Tibial nerve (tissue), 4 donors: Measurements from ENCODE around the gene NKIRAS2. TPM values are rescaled to one million over a fixed set of nuclear protein-coding genes. Genes with fewer than 3 reads are reported as not detected.

ENCODE experiments used
- DNase-seq, 2 donors: peaks; one replicate each; pipeline ENCODE4 v3.0.0-alpha.2; 2019; ENCODE audit warnings: low spot score in 2 of 2
- H3K27ac ChIP-seq, 4 donors: fragments of 200-600 bp; sonication (generic) in 3 of 4; one replicate each; pipeline ENCODE4 v1.5.1; 2017 to 2019; ENCODE audit warnings: mild to moderate bottlenecking in 1 of 4
- H3K27me3 ChIP-seq, 2 donors: fragments of 200-600 bp; sonication (generic) in 1 of 2; one replicate each; pipeline versions ENCODE4 v1.5.1 to v1.6.0; 2017 to 2019
- H3K36me3 ChIP-seq, 3 donors: fragments of 200-600 bp; sonication (generic); one replicate each; pipeline ENCODE4 v1.5.1; 2018 to 2019
- H3K4me1 ChIP-seq, 4 donors: fragments of 200-600 bp; sonication (generic) in 3 of 4; one replicate each; pipeline ENCODE4 v1.5.1; 2017 to 2019
- H3K4me3 ChIP-seq, 4 donors: fragments of 200-600 bp; sonication (generic) in 3 of 4; one replicate each; pipeline ENCODE4 v1.5.1; 2017 to 2019; ENCODE audit warnings: mild to moderate bottlenecking in 1 of 4, moderate library complexity in 1 of 4
- H3K9me3 ChIP-seq, 4 donors: fragments of 200-600 bp; sonication (generic) in 3 of 4; one replicate each; pipeline ENCODE4 v1.5.1; 2017 to 2019
- EP300 ChIP-seq, 2 donors: sonication (generic); formaldehyde crosslinking; IDR thresholded peaks; one replicate each; pipeline ENCODE4 v1.6.1; 2017; ENCODE audit warnings: antibody characterized with exemption in 2 of 2, mild to moderate bottlenecking in 1 of 2
- POLR2A ChIP-seq, 2 donors: fragments of 450-650 bp; IDR thresholded peaks; one replicate each; pipeline ENCODE4 v1.6.1; 2017; ENCODE audit warnings: antibody characterized with exemption in 2 of 2, mild to moderate bottlenecking in 2 of 2, moderate library complexity in 2 of 2
- WGBS, 2 donors: methylation state at CpG; one replicate each; pipeline ENCODE4 v1.1.5; 2018; 5-methylcytosine and 5-hydroxymethylcytosine counted together
- total RNA-seq, 4 donors: library from RNA; depleted of rRNA; stranded (reverse); fragments of >200 nt; gene quantifications; one replicate each; pipeline ENCODE4 v1.1.0, GENCODE V29; 2016
- TF ChIP-seq, protein P1 (sequence below), 5 experiments: fragments of 200-600 bp in 3 of 5; fragments of 450-650 bp in 2 of 5; sonication (generic) in 3 of 5; IDR thresholded peaks; one replicate each; pipeline ENCODE4 v1.5.1; 2016 to 2019; ENCODE audit warnings: antibody characterized with exemption in 5 of 5, mild to moderate bottlenecking in 3 of 5, moderate library complexity in 2 of 5

NKIRAS2 gene
- total RNA-seq, 4 donors from 2014 or later: 17.7 to 39.9 (median 23.8) TPM

DNA sequence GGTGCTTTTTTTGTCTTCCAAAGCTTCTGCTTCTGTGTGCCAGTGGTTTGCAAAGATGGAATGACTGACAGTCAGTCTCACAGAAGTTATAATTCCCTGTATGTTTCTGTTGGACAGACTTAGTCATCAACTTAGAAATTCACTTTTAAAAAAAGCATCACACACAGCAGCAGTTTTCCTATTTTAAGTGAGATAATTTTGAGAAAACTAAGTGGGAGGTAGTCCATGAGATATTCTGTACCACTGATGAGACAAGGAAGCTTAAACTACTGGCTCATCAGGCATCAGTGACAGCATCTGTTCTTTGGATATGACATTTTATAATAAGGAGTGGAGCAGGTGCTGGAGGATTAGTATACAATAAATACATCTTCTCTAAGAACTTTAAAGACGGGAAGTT lies 33.3 kb upstream of the NKIRAS2 start:
- 94 to 97% methylated on average over 1 of the region's 1 CpG for WGBS, 2 donors
- no peak for DNase-seq
- Histone ChIP-seq H3K27me3 (no peaks in the 10 kb centered on the region), H3K9me3 (no peaks in the 10 kb centered on the region), H3K4me1 (peaks cover 0 to under 1% (median 0%) of the 10 kb centered on the region in 4 donors), H3K36me3 (peaks cover 2 to 100% (median 33%) of the 10 kb centered on the region in 3 donors), H3K4me3 (no peak overlapping the region), H3K27ac (no peak overlapping the region)
- TF ChIP-seq, protein P1, sequence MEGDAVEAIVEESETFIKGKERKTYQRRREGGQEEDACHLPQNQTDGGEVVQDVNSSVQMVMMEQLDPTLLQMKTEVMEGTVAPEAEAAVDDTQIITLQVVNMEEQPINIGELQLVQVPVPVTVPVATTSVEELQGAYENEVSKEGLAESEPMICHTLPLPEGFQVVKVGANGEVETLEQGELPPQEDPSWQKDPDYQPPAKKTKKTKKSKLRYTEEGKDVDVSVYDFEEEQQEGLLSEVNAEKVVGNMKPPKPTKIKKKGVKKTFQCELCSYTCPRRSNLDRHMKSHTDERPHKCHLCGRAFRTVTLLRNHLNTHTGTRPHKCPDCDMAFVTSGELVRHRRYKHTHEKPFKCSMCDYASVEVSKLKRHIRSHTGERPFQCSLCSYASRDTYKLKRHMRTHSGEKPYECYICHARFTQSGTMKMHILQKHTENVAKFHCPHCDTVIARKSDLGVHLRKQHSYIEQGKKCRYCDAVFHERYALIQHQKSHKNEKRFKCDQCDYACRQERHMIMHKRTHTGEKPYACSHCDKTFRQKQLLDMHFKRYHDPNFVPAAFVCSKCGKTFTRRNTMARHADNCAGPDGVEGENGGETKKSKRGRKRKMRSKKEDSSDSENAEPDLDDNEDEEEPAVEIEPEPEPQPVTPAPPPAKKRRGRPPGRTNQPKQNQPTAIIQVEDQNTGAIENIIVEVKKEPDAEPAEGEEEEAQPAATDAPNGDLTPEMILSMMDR (IDR thresholded peaks at IDR 0.05): no peak
- TF ChIP-seq EP300 (IDR thresholded peaks at IDR 0.05) (no peak), POLR2A (IDR thresholded peaks at IDR 0.05) (no peak)

DNA sequence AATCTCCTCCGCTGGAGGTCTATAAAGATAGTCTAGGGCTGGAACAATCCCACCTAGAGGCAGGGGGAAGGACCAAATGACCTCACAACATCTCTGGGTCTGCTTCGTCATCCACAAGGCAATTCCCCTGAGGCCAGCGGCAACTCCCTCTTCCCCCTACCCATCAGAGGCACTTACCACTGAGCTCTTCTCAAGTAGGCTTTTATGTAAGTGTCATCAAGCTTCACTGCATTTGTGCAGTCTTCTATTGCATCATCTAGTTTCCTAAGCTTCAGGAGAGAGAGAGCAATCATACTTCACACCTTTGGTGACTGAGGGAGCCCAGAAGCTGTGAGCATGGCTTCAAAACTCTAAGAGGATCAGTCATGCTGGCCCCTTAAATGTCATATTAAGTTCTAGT lies 32.2 kb upstream of the NKIRAS2 start:
- Histone ChIP-seq H3K4me3 (no peak overlapping the region), H3K27me3 (no peaks in the 10 kb centered on the region), H3K36me3 (peaks cover 0 to 100% (median 25%) of the 10 kb centered on the region in 3 donors), H3K9me3 (no peaks in the 10 kb centered on the region), H3K4me1 (peaks cover 0 to 11% (median 2%) of the 10 kb centered on the region in 4 donors), H3K27ac (no peak overlapping the region)
- TF ChIP-seq EP300 (IDR thresholded peaks at IDR 0.05) (no peak), POLR2A (IDR thresholded peaks at IDR 0.05) (no peak)
- TF ChIP-seq, protein P1 (IDR thresholded peaks at IDR 0.05): no peak
- DNase-seq: no peak
- WGBS, 2 donors: 66 to 69% methylated on average over 3 of the region's 3 CpGs

DNA sequence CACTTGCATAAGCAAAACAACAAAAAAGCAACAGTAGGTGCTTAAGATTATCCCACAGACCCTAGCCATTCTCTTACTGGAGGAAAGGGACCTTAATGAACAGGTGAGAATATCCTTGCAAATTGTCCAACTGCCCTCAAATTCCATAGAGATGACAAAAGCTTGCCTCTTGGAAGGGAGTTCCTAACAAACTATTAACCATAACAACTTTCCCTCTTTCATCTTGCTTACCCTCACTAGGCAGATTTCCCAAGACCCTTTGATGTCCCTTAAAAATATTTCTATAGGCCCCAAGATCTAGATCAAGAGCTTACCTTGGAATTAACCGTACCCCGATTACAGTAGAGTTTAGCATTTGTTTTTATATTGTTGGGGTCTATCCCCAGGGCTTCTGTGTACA lies 31.5 kb upstream of the NKIRAS2 start:
- Histone ChIP-seq H3K36me3 (peaks cover 0 to 100% (median 31%) of the 10 kb centered on the region in 3 donors), H3K9me3 (no peaks in the 10 kb centered on the region), H3K4me1 (peaks cover 0 to 14% (median 4%) of the 10 kb centered on the region in 4 donors), H3K27ac (no peak overlapping the region), H3K27me3 (no peaks in the 10 kb centered on the region), H3K4me3 (no peak overlapping the region)
- WGBS, 2 donors: 95 to 98% methylated on average over 2 of the region's 2 CpGs
- no peak for DNase-seq
- TF ChIP-seq, protein P1 (IDR thresholded peaks at IDR 0.05): no peak
- TF ChIP-seq POLR2A (IDR thresholded peaks at IDR 0.05): no peak
- no peak for TF ChIP-seq EP300 (IDR thresholded peaks at IDR 0.05)

DNA sequence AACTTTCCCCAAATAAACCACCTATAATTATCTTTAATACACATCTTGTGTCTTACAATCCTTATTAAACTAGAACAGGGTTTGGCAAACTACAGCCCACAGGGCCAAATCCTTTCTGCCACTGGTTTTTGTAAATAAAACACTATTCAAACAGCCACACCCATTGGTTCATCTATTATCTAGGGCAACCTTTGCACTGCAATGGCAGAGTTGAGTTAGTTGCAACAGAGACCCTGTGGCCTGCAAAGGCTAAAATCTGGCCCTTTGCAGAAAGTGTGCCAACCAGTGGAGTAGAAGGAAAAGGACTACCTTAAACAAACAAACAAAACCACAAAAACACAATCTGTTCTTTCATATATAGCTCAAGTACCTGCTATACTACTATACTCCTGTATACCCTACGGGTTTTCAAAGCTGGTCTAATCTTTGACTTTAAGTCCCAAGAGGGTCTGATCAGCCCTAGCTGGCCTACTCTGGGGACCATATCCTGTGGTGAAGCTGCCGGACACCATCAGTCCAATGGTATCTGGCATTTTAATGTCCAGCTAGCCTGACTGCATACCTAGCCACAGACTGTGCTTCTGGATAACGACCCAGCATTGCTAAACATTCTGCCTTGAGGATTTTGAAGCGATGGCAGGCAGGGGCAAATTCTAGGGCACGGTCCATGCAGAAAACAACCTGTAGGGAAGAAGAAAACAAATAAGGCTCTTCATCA lies 30.0 kb upstream of the NKIRAS2 start:
- 84 to 88% methylated on average over 5 of the region's 5 CpGs for WGBS, 2 donors
- TF ChIP-seq POLR2A (IDR thresholded peaks at IDR 0.05): no peak
- TF ChIP-seq EP300 (IDR thresholded peaks at IDR 0.05): no peak
- TF ChIP-seq, protein P1 (IDR thresholded peaks at IDR 0.05): no peak
- no peaks in the 10 kb centered on the region for H3K27me3 ChIP-seq
- H3K27ac ChIP-seq: peak overlapping the region in 1 of 4 donors; percentile 11
- peaks cover 0 to 100% (median 38%) of the 10 kb centered on the region in 3 donors for H3K36me3 ChIP-seq
- H3K4me1 ChIP-seq: peaks cover 0 to 14% (median 5%) of the 10 kb centered on the region in 4 donors
- DNase-seq: no peak
- H3K9me3 ChIP-seq: no peaks in the 10 kb centered on the region
- no peak overlapping the region for H3K4me3 ChIP-seq

DNA sequence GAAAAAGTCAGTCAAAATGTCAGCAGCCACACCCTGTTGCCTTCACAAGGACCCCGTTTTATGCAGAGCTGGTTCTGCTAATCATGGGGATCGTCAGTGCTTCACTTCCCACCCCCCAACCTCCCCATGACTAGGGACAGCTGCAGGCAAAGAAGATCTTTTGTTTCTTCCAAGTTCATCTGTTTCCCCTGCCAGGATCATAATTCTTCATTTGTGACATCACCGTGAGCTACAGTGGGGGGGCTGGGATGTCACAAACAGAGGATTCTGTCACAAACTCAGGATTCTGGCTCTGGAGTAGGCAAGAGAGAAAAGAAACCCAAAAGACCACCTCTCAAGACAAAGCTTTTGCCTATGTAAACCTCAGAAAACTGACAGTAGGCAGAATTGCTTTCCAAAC lies 27.3 kb upstream of the NKIRAS2 start:
- no peaks in the 10 kb centered on the region for H3K9me3 ChIP-seq
- WGBS, 2 donors: 19 to 26% methylated on average over 3 of the region's 3 CpGs
- H3K27me3 ChIP-seq: no peaks in the 10 kb centered on the region
- H3K36me3 ChIP-seq: peaks cover 3 to 100% (median 34%) of the 10 kb centered on the region in 3 donors
- H3K4me3 ChIP-seq: no peak overlapping the region
- peak overlapping the region; percentile 32 to 83 (median 62) for H3K27ac ChIP-seq
- TF ChIP-seq EP300 (IDR thresholded peaks at IDR 0.05) (peak in 1 of 2 donors; percentile 8), POLR2A (IDR thresholded peaks at IDR 0.05) (peak in 1 of 2 donors; percentile 8)
- TF ChIP-seq, protein P1 (IDR thresholded peaks at IDR 0.05): no peak
- peaks cover 0 to 14% (median 8%) of the 10 kb centered on the region in 4 donors for H3K4me1 ChIP-seq
- no peak for DNase-seq
